KMS-11 (cell line): ENCODE results near the gene XRCC4.

ENCODE experiments used
- H2AFZ ChIP-seq: fragments of 200-600 bp; sonication (generic); 2 replicates; pipeline ENCODE4 v1.6.1; 2016; ENCODE audit warnings: antibody characterized with exemption, mixed run types, low read depth
- H3K27ac ChIP-seq: fragments of 200-600 bp; sonication (generic); 2 replicates; pipeline ENCODE4 v1.6.1; 2016; ENCODE audit warnings: mild to moderate bottlenecking, mixed run types
- H3K27me3 ChIP-seq: fragments of 200-600 bp; sonication (generic); 2 replicates; pipeline ENCODE4 v1.6.1; 2017; ENCODE audit warnings: mild to moderate bottlenecking, low read depth, mixed run types, moderate library complexity; ENCODE audit not compliant: insufficient read depth
- H3K36me3 ChIP-seq: fragments of 200-600 bp; sonication (generic); 2 replicates; pipeline ENCODE4 v1.6.1; 2017; ENCODE audit warnings: mild to moderate bottlenecking, mixed run types; ENCODE audit not compliant: insufficient read depth
- H3K4me1 ChIP-seq: fragments of 200-600 bp; sonication (generic); 2 replicates; pipeline ENCODE4 v1.6.1; 2016; ENCODE audit warnings: mild to moderate bottlenecking, low read depth, mixed run types; ENCODE audit not compliant: poor library complexity, severe bottlenecking
- H3K4me2 ChIP-seq: fragments of 200-600 bp; sonication (generic); 2 replicates; pipeline ENCODE4 v1.7.0; 2016; ENCODE audit warnings: mild to moderate bottlenecking, mixed run types
- H3K4me3 ChIP-seq: fragments of 200-600 bp; sonication (generic); IDR thresholded peaks from 2 replicates; pipeline ENCODE4 v1.6.1; 2017; ENCODE audit warnings: low read depth, low read length, mixed read lengths; ENCODE audit not compliant: insufficient read depth
- H3K79me2 ChIP-seq: fragments of 200-600 bp; sonication (generic); 2 replicates; pipeline ENCODE4 v1.6.1; 2016; ENCODE audit warnings: low read depth, mixed run types; ENCODE audit not compliant: insufficient read depth
- H3K9ac ChIP-seq: fragments of 200-600 bp; sonication (generic); 2 replicates; pipeline ENCODE4 v1.6.1; 2016; ENCODE audit warnings: mild to moderate bottlenecking, mixed run types
- H4K20me1 ChIP-seq: fragments of 200-600 bp; sonication (generic); 2 replicates; pipeline ENCODE4 v1.6.1; 2016; ENCODE audit warnings: mild to moderate bottlenecking, mixed run types; ENCODE audit not compliant: insufficient read depth
- CTCF ChIP-seq: fragments of 200-600 bp; sonication (generic); conservative IDR thresholded peaks from 2 replicates; pipeline ENCODE4 v1.6.1; 2017; ENCODE audit warnings: low read depth, mild to moderate bottlenecking, antibody characterized with exemption, low read length, moderate library complexity, mixed read lengths

Gene XRCC4

DNA sequence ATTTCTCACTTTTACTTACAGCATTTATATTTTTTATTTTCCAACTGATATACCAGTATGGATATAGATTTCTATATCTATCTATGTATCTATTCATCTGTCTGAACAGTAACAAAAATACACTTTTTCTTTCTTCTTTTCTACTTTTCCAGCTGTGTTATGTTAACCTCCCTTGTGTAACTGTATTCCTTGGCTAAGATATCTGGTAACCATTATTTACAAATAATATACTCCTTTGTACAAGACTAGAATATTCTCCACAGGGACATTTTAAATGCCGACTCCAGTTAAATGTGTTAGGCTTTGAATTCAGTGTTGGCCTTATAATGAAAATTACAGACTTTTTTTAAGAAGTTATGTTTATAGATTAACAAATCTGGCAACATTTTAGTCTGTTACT is 168.7 kb downstream of the XRCC4 start:
- no peak overlapping the region for H3K4me3 ChIP-seq
- no peaks in the 10 kb centered on the region for H3K4me1 ChIP-seq
- no peak overlapping the region for H3K27ac ChIP-seq
- no peak overlapping the region for H2AFZ ChIP-seq
- no peaks in the 10 kb centered on the region for H4K20me1 ChIP-seq
- H3K79me2 ChIP-seq, result no peaks in the 10 kb centered on the region
- H3K27me3 ChIP-seq, result no peaks in the 10 kb centered on the region
- no peak overlapping the region for H3K4me2 ChIP-seq
- H3K9ac ChIP-seq, result no peak overlapping the region
- no peaks in the 10 kb centered on the region for H3K36me3 ChIP-seq
- TF ChIP-seq CTCF, result no peak

- Histone ChIP-seq H3K27me3 (no peaks in the 10 kb centered on the region), H3K4me1 (no peaks in the 10 kb centered on the region), H4K20me1 (no peaks in the 10 kb centered on the region), H3K27ac (no peak overlapping the region), H3K36me3 (no peaks in the 10 kb centered on the region), H3K4me2 (no peak overlapping the region), H3K79me2 (no peaks in the 10 kb centered on the region), H3K4me3 (no peak overlapping the region), H3K9ac (no peak overlapping the region), H2AFZ (no peak overlapping the region)
- no peak for TF ChIP-seq CTCF
These were observed 171.8 kb downstream of the XRCC4 start for GRCh38 chr5:83249156-83249555.

DNA sequence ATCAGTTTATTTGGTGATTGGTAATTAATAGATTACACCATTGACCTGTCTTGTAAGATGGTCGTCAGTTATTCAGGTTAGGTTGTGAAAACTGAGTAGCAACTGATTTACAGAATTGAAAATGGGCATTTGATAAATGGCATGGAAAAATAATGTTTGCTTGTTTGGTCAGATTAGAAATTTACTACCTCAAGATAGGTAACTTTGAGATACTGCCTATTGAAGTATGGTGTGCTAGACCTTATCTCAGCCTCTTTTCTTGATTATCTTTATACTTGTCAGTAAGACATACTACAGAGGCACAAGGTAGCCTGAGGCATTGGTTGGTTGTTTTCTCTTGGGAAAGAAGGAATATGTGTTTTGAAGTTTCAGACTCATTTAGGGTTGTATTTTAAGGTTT is 174.5 kb downstream of the XRCC4 start:
- Histone ChIP-seq H3K9ac (no peak overlapping the region), H3K27me3 (no peaks in the 10 kb centered on the region), H3K4me2 (no peak overlapping the region), H3K4me3 (no peak overlapping the region), H3K4me1 (no peaks in the 10 kb centered on the region), H2AFZ (no peak overlapping the region), H4K20me1 (no peaks in the 10 kb centered on the region), H3K36me3 (no peaks in the 10 kb centered on the region), H3K27ac (no peak overlapping the region), H3K79me2 (no peaks in the 10 kb centered on the region)
- no peak for TF ChIP-seq CTCF

- Histone ChIP-seq H3K4me3 (no peak overlapping the region), H3K9ac (no peak overlapping the region), H3K27ac (no peak overlapping the region), H4K20me1 (no peaks in the 10 kb centered on the region), H3K79me2 (no peaks in the 10 kb centered on the region), H2AFZ (no peak overlapping the region), H3K27me3 (no peaks in the 10 kb centered on the region), H3K36me3 (no peaks in the 10 kb centered on the region), H3K4me1 (no peaks in the 10 kb centered on the region), H3K4me2 (no peak overlapping the region)
- no peak for TF ChIP-seq CTCF
These were observed 176.4 kb downstream of the XRCC4 start for GRCh38 chr5:83253720-83254119.

DNA sequence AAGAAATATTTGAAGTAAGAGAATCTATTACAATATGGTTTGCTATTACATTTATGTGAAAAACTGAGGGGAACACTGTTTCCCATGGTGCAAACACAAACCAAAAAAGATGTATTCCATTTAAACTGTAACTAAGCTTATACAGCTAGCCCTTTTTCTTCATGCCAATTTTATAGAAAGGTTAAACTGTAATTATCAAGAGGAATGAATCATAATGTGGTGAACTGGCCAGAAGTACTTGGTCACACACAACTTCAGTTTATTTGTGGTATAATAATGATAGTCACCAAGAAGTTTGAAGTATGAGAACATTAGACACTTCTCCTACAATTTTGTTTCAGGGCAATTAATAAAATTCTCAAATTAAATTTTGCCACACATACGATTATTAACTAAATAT is 177.9 kb downstream of the XRCC4 start:
- H4K20me1 ChIP-seq, result no peaks in the 10 kb centered on the region
- TF ChIP-seq CTCF, result no peak
- H3K9ac ChIP-seq, result no peak overlapping the region
- no peaks in the 10 kb centered on the region for H3K36me3 ChIP-seq
- no peaks in the 10 kb centered on the region for H3K27me3 ChIP-seq
- H3K4me1 ChIP-seq, result no peaks in the 10 kb centered on the region
- no peak overlapping the region for H3K4me3 ChIP-seq
- H3K27ac ChIP-seq, result no peak overlapping the region
- no peak overlapping the region for H2AFZ ChIP-seq
- H3K4me2 ChIP-seq, result no peak overlapping the region
- H3K79me2 ChIP-seq, result no peaks in the 10 kb centered on the region
